Neuronal stem cell (in vitro differentiated cells): ENCODE results near the gene OR4F15.
"Not testable (repeated sequence)": the region's sequence is repeated elsewhere in the genome, so short reads cannot be mapped to it uniquely, and the experiment has no call there.

ENCODE experiments used
- DNase-seq: peaks from one replicate; pipeline ENCODE4 v3.0.0-alpha.2; 2013; ENCODE audit warnings: low spot score
- H2AFZ ChIP-seq: one replicate; pipeline ENCODE4 v1.6.1; 2013; ENCODE audit warnings: mild to moderate bottlenecking, low read length, inconsistent platforms
- H2AK5ac ChIP-seq: 2 replicates; pipeline ENCODE4 v1.6.1; 2013; ENCODE audit warnings: low read depth, mild to moderate bottlenecking, inconsistent platforms, low read length, moderate library complexity, mixed read lengths
- H2BK120ac ChIP-seq: 2 replicates; pipeline ENCODE4 v1.6.1; 2013; ENCODE audit warnings: low read depth, mild to moderate bottlenecking, inconsistent platforms, low read length, moderate library complexity, mixed read lengths
- H2BK12ac ChIP-seq: one replicate; pipeline ENCODE4 v1.6.1; 2013; ENCODE audit warnings: low read length, inconsistent platforms
- H2BK15ac ChIP-seq: 2 replicates; pipeline ENCODE4 v1.6.1; 2013; ENCODE audit warnings: mild to moderate bottlenecking, low read length, inconsistent platforms, mixed read lengths
- H2BK5ac ChIP-seq: one replicate; pipeline ENCODE4 v1.6.1; 2013; ENCODE audit warnings: inconsistent platforms, mild to moderate bottlenecking, low read length, moderate library complexity
- H3K14ac ChIP-seq: one replicate; pipeline ENCODE4 v1.6.1; 2013; ENCODE audit warnings: low read length, inconsistent platforms
- H3K18ac ChIP-seq: 2 replicates; pipeline ENCODE4 v1.6.1; 2013; ENCODE audit warnings: low read length, inconsistent platforms
- H3K23ac ChIP-seq: 2 replicates; pipeline ENCODE4 v1.6.1; 2013; ENCODE audit warnings: low read depth, mild to moderate bottlenecking, mixed read lengths, low read length, inconsistent platforms; ENCODE audit not compliant: poor library complexity
- H3K27ac ChIP-seq: replicated peaks from 3 replicates; pipeline ENCODE4 v1.5.1; 2013; ENCODE audit warnings: low read length, inconsistent platforms
- H3K27me3 ChIP-seq, 3 experiments: 2 replicates each; pipeline ENCODE4 v1.6.1; 2013; ENCODE audit warnings: low read length in 3 of 3, mild to moderate bottlenecking in 2 of 3, inconsistent platforms in 1 of 3, low read depth in 1 of 3, mixed read lengths in 1 of 3, moderate library complexity in 1 of 3; ENCODE audit not compliant: control insufficient read depth in 3 of 3, insufficient read depth in 3 of 3
- H3K36me3 ChIP-seq, 2 donors: replicated peaks in 1 of 2; 2 replicates each; pipeline ENCODE4 v1.6.1; 2013; ENCODE audit warnings: low read length in 2 of 2; ENCODE audit not compliant: control insufficient read depth in 2 of 2, insufficient read depth in 2 of 2
- H3K4ac ChIP-seq: 2 replicates; pipeline ENCODE4 v1.6.1; 2013; ENCODE audit warnings: inconsistent platforms, mild to moderate bottlenecking, low read length, moderate library complexity
- H3K4me1 ChIP-seq, 2 donors: 1 replicate in 1 of 2; 2 replicates in 1 of 2; pipeline ENCODE4 v1.6.1; 2013; ENCODE audit warnings: low read length in 2 of 2, low read depth in 1 of 2; ENCODE audit not compliant: control insufficient read depth in 2 of 2, insufficient read depth in 1 of 2
- H3K4me2 ChIP-seq: one replicate; pipeline ENCODE4 v1.6.1; 2013; ENCODE audit warnings: mild to moderate bottlenecking, low read length, inconsistent platforms; ENCODE audit not compliant: insufficient read depth, poor library complexity, severe bottlenecking
- H3K4me3 ChIP-seq, 2 donors: 2 replicates each; pipeline ENCODE4 v1.5.1; 2013; ENCODE audit warnings: low read length in 2 of 2, mild to moderate bottlenecking in 2 of 2, inconsistent platforms in 1 of 2, moderate library complexity in 1 of 2
- H3K79me1 ChIP-seq: one replicate; pipeline ENCODE4 v1.6.1; 2013; ENCODE audit warnings: low read depth, mild to moderate bottlenecking, inconsistent platforms, low read length, moderate library complexity
- H3K9ac ChIP-seq: one replicate; pipeline ENCODE4 v1.6.1; 2013; ENCODE audit warnings: mild to moderate bottlenecking, low read depth, low read length, inconsistent platforms; ENCODE audit not compliant: poor library complexity
- H3K9me3 ChIP-seq, 2 donors: replicated peaks in 1 of 2; 2 replicates each; pipeline versions ENCODE3 to v1.6.1; 2013; ENCODE audit warnings: low read length in 2 of 2, mild to moderate bottlenecking in 2 of 2, inconsistent platforms in 1 of 2, low read depth in 1 of 2, mixed read lengths in 1 of 2, moderate library complexity in 1 of 2; ENCODE audit not compliant: control insufficient read depth in 2 of 2, insufficient read depth in 1 of 2
- H4K8ac ChIP-seq: one replicate; pipeline ENCODE4 v1.6.1; 2013; ENCODE audit warnings: low read depth, mild to moderate bottlenecking, inconsistent platforms, low read length, moderate library complexity
- H4K91ac ChIP-seq: one replicate; pipeline ENCODE4 v1.6.1; 2013; ENCODE audit warnings: low read length, low read depth, mild to moderate bottlenecking, inconsistent platforms; ENCODE audit not compliant: poor library complexity
- WGBS, 2 donors: extraction: QIAGEN DNeasy Blood & Tissue Kit; methylation state at CpG; one replicate each; pipeline ENCODE4 v1.1.7; 2013; ENCODE audit warnings: missing lambda C conversion rate in 2 of 2, mixed read lengths in 1 of 2; ENCODE audit not compliant: insufficient read length in 2 of 2, insufficient replicate concordance in 1 of 2; ENCODE audit errors: extremely low coverage in 2 of 2; 5-methylcytosine and 5-hydroxymethylcytosine counted together

OR4F15 gene

GRCh38 chr15:101778576-101778975 is 33.4 kb upstream of the OR4F15 start:
- H3K18ac ChIP-seq, H3K23ac ChIP-seq: not testable (repeated sequence)
- no CpG with 5 or more reads among the region's 10 CpGs for WGBS, 2 donors

GRCh38 chr15:101780225-101780624 is 31.8 kb upstream of the OR4F15 start:
- not testable (repeated sequence) for H2BK120ac ChIP-seq, H4K91ac ChIP-seq, H3K9me3 ChIP-seq, H3K14ac ChIP-seq, H3K79me1 ChIP-seq, H2BK12ac ChIP-seq, H3K4me3 ChIP-seq, H2BK15ac ChIP-seq, H3K27ac ChIP-seq, H2AFZ ChIP-seq, H3K9ac ChIP-seq, H3K36me3 ChIP-seq, H2BK5ac ChIP-seq, H3K4me1 ChIP-seq, H4K8ac ChIP-seq, H3K23ac ChIP-seq, H3K4ac ChIP-seq, DNase-seq, H3K18ac ChIP-seq, H2AK5ac ChIP-seq, H3K4me2 ChIP-seq
- no CpG with 5 or more reads among the region's 1 CpG for WGBS, 2 donors
- peaks cover 0 to 25% (median 0%) of the 10 kb centered on the region in 3 experiments for H3K27me3 ChIP-seq

More at GRCh38 chr15:101778576-101778975, 33.4 kb upstream of the OR4F15 start:
- not testable (repeated sequence) for H2AK5ac ChIP-seq, H4K8ac ChIP-seq, H3K27ac ChIP-seq, H3K4ac ChIP-seq, H2BK15ac ChIP-seq, H3K4me3 ChIP-seq, H2BK120ac ChIP-seq, H3K9ac ChIP-seq, H2BK12ac ChIP-seq, H3K36me3 ChIP-seq, H3K4me2 ChIP-seq, H2AFZ ChIP-seq, H3K79me1 ChIP-seq, H2BK5ac ChIP-seq, H3K9me3 ChIP-seq, H3K4me1 ChIP-seq, H3K14ac ChIP-seq, H4K91ac ChIP-seq, DNase-seq
- peaks cover 0 to 36% (median 0%) of the 10 kb centered on the region in 3 experiments for H3K27me3 ChIP-seq

DNA sequence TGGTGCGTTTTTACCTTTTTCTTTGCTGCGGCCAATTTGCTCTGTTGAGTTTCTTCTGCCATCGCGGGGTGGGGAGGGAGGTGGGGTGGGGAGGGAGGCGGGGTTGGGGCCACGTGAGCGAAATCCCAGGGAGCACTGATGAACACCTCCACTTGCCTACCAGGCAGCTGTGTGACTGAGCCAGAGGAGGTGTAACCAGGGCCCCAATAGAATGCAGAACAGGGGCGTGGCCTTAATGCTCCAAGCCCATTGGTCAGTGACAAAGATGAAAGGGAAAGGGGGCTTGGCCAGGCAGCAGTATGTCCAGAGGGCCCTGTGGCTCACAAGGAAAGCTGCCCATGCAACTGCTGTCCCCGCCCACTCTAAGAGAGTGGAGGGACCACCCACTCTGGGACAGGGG is 30.1 kb upstream of the OR4F15 start:
- H4K91ac ChIP-seq: no peak overlapping the region
- DNase-seq: no peak
- H3K36me3 ChIP-seq: no peaks in the 10 kb centered on the region
- H3K27ac ChIP-seq: no peak overlapping the region
- H3K4me1 ChIP-seq: no peaks in the 10 kb centered on the region
- H3K27me3 ChIP-seq: peaks cover 0 to 10% (median 0%) of the 10 kb centered on the region in 3 experiments
- no peak overlapping the region for H2AK5ac ChIP-seq
- no peak overlapping the region for H2AFZ ChIP-seq
- no peak overlapping the region for H3K14ac ChIP-seq
- no peaks in the 10 kb centered on the region for H3K79me1 ChIP-seq
- no peak overlapping the region for H2BK120ac ChIP-seq
- H3K18ac ChIP-seq: no peak overlapping the region
- H2BK5ac ChIP-seq: no peak overlapping the region
- H3K9ac ChIP-seq: no peak overlapping the region
- H3K23ac ChIP-seq: no peak overlapping the region
- WGBS, 2 donors: no CpG with 5 or more reads among the region's 9 CpGs
- H4K8ac ChIP-seq: no peak overlapping the region
- no peak overlapping the region for H3K4me3 ChIP-seq
- no peak overlapping the region for H2BK15ac ChIP-seq
- H3K4me2 ChIP-seq: no peak overlapping the region
- no peak overlapping the region for H2BK12ac ChIP-seq
- H3K4ac ChIP-seq: no peak overlapping the region
- H3K9me3 ChIP-seq: no peaks in the 10 kb centered on the region

- H3K23ac ChIP-seq: no peak overlapping the region
- no peaks in the 10 kb centered on the region for H3K4me1 ChIP-seq
- no peak overlapping the region for H3K4me3 ChIP-seq
- H2AFZ ChIP-seq: no peak overlapping the region
- H3K18ac ChIP-seq: no peak overlapping the region
- no peak overlapping the region for H3K27ac ChIP-seq
- H2BK12ac ChIP-seq: no peak overlapping the region
- H3K9ac ChIP-seq: no peak overlapping the region
- H3K14ac ChIP-seq: no peak overlapping the region
- H3K4me2 ChIP-seq: no peak overlapping the region
- no peak overlapping the region for H4K8ac ChIP-seq
- H3K36me3 ChIP-seq: no peaks in the 10 kb centered on the region
- no peaks in the 10 kb centered on the region for H3K27me3 ChIP-seq
- no peaks in the 10 kb centered on the region for H3K9me3 ChIP-seq
- no peak overlapping the region for H2AK5ac ChIP-seq
- no peak overlapping the region for H2BK5ac ChIP-seq
- no peak overlapping the region for H2BK120ac ChIP-seq
- H3K79me1 ChIP-seq: no peaks in the 10 kb centered on the region
- no peak for DNase-seq
- H3K4ac ChIP-seq: no peak overlapping the region
- no peak overlapping the region for H4K91ac ChIP-seq
- H2BK15ac ChIP-seq: no peak overlapping the region
- WGBS, 2 donors: no CpG with 5 or more reads among the region's 2 CpGs
These were observed 27.4 kb upstream of the OR4F15 start for GRCh38 chr15:101784644-101785043.
